Measurements from ENCODE around the gene CCDC24.

The CCDC24 gene

GRCh38 chr1:43962324-43962723, 29.1 kb upstream of the CCDC24 start:
- H3K4me2 ChIP-seq (ENCODE audit: low read depth, low read length, poor library complexity, severe bottlenecking): no peak overlapping the region
- no peaks in the 10 kb centered on the region for H3F3A ChIP-seq (ENCODE audit: low read depth)
- H3K4me1 ChIP-seq (ENCODE audit: insufficient read depth, low read length, poor library complexity, severe bottlenecking): no peaks in the 10 kb centered on the region
- no peak overlapping the region for H2AFZ ChIP-seq (ENCODE audit: low read length)
- no peak for TF ChIP-seq CTCF (conservative IDR thresholded peaks at IDR 0.05; ENCODE audit: low read length)
- no peak for TF ChIP-seq EZH2phosphoT487 (IDR thresholded peaks at IDR 0.05; ENCODE audit: borderline replicate concordance)
- no peaks in the 10 kb centered on the region for H3K9me3 ChIP-seq (ENCODE audit: insufficient read depth, low read depth, low read length)
- no peaks in the 10 kb centered on the region for H4K20me1 ChIP-seq (ENCODE audit: insufficient read depth, low read length, poor library complexity, severe bottlenecking)
- no peaks in the 10 kb centered on the region for H3K79me2 ChIP-seq (ENCODE audit: insufficient read depth, low read length)
- no peaks in the 10 kb centered on the region for H3K27me3 ChIP-seq (ENCODE audit: insufficient read depth, low read length, poor library complexity, severe bottlenecking)
- H3K4me3 ChIP-seq (ENCODE audit: low read length, poor library complexity, severe bottlenecking): no peak overlapping the region
- H3K9me2 ChIP-seq (replicated peaks; ENCODE audit: low read depth, low read length): no peaks in the 10 kb centered on the region
- no peaks in the 10 kb centered on the region for H3K36me3 ChIP-seq (ENCODE audit: insufficient read depth, low read length)
- H3K9ac ChIP-seq (ENCODE audit: low read depth, low read length, poor library complexity, severe bottlenecking): no peak overlapping the region

DNA sequence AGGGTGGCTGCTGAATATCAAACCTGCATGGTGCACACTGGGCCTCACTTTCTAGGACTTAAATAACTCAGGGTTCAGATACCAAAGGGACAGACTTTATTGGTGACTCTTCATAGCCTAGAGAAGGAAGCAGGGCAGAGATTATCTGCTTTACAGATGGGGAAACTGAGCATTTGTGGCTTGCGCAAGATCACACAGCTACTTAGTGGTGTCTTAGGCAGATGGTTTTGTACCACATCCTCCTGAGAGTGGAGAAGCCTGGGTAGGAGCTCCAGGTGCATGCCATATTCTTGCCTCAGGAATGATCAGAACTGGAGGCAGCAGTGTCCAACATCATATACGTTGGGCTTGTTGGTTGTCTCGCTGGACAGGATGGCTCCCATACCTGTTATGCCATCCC, 28.4 kb upstream of the CCDC24 start:
- H3K27me3 ChIP-seq (ENCODE audit: insufficient read depth, low read length, poor library complexity, severe bottlenecking): no peaks in the 10 kb centered on the region
- no peaks in the 10 kb centered on the region for H3K9me3 ChIP-seq (ENCODE audit: insufficient read depth, low read depth, low read length)
- no peak overlapping the region for H3K4me2 ChIP-seq (ENCODE audit: low read depth, low read length, poor library complexity, severe bottlenecking)
- no peak for TF ChIP-seq CTCF (conservative IDR thresholded peaks at IDR 0.05; ENCODE audit: low read length)
- TF ChIP-seq EZH2phosphoT487 (IDR thresholded peaks at IDR 0.05; ENCODE audit: borderline replicate concordance): no peak
- no peaks in the 10 kb centered on the region for H3K9me2 ChIP-seq (replicated peaks; ENCODE audit: low read depth, low read length)
- H3K36me3 ChIP-seq (ENCODE audit: insufficient read depth, low read length): no peaks in the 10 kb centered on the region
- H3K4me3 ChIP-seq (ENCODE audit: low read length, poor library complexity, severe bottlenecking): no peak overlapping the region
- no peaks in the 10 kb centered on the region for H3F3A ChIP-seq (ENCODE audit: low read depth)
- no peak overlapping the region for H2AFZ ChIP-seq (ENCODE audit: low read length)
- no peaks in the 10 kb centered on the region for H3K79me2 ChIP-seq (ENCODE audit: insufficient read depth, low read length)
- no peak overlapping the region for H3K9ac ChIP-seq (ENCODE audit: low read depth, low read length, poor library complexity, severe bottlenecking)
- H3K4me1 ChIP-seq (ENCODE audit: insufficient read depth, low read length, poor library complexity, severe bottlenecking): no peaks in the 10 kb centered on the region
- no peaks in the 10 kb centered on the region for H4K20me1 ChIP-seq (ENCODE audit: insufficient read depth, low read length, poor library complexity, severe bottlenecking)

GRCh38 chr1:43963890-43964289, 27.5 kb upstream of the CCDC24 start:
- no peaks in the 10 kb centered on the region for H3K36me3 ChIP-seq (ENCODE audit: insufficient read depth, low read length)
- H3K9me2 ChIP-seq (replicated peaks; ENCODE audit: low read depth, low read length): no peaks in the 10 kb centered on the region

More at GRCh38 chr1:43963890-43964289, 27.5 kb upstream of the CCDC24 start:
- Histone ChIP-seq H3K4me2 (ENCODE audit: low read depth, low read length, poor library complexity, severe bottlenecking) (no peak overlapping the region), H3K79me2 (ENCODE audit: insufficient read depth, low read length) (no peaks in the 10 kb centered on the region), H3K9ac (ENCODE audit: low read depth, low read length, poor library complexity, severe bottlenecking) (no peak overlapping the region), H4K20me1 (ENCODE audit: insufficient read depth, low read length, poor library complexity, severe bottlenecking) (no peaks in the 10 kb centered on the region), H2AFZ (ENCODE audit: low read length) (no peak overlapping the region), H3K4me1 (ENCODE audit: insufficient read depth, low read length, poor library complexity, severe bottlenecking) (no peaks in the 10 kb centered on the region), H3K9me3 (ENCODE audit: insufficient read depth, low read depth, low read length) (no peaks in the 10 kb centered on the region), H3K27me3 (ENCODE audit: insufficient read depth, low read length, poor library complexity, severe bottlenecking) (no peaks in the 10 kb centered on the region), H3K4me3 (ENCODE audit: low read length, poor library complexity, severe bottlenecking) (no peak overlapping the region), H3F3A (ENCODE audit: low read depth) (no peaks in the 10 kb centered on the region)
- TF ChIP-seq CTCF (conservative IDR thresholded peaks at IDR 0.05; ENCODE audit: low read length) (no peak), EZH2phosphoT487 (IDR thresholded peaks at IDR 0.05; ENCODE audit: borderline replicate concordance) (no peak)

All from Loucy (cell line).